GM19023 (cell line): ENCODE results near the gene CRIM1.

Experiments used
- ATAC-seq: cut with Tn5 transposase; IDR thresholded peaks from one replicate; pipeline ENCODE4 v1.9.1; 2021; ENCODE audit warnings: mild to moderate bottlenecking, moderate library complexity; ENCODE audit not compliant: unreplicated experiment

The CRIM1 gene

DNA sequence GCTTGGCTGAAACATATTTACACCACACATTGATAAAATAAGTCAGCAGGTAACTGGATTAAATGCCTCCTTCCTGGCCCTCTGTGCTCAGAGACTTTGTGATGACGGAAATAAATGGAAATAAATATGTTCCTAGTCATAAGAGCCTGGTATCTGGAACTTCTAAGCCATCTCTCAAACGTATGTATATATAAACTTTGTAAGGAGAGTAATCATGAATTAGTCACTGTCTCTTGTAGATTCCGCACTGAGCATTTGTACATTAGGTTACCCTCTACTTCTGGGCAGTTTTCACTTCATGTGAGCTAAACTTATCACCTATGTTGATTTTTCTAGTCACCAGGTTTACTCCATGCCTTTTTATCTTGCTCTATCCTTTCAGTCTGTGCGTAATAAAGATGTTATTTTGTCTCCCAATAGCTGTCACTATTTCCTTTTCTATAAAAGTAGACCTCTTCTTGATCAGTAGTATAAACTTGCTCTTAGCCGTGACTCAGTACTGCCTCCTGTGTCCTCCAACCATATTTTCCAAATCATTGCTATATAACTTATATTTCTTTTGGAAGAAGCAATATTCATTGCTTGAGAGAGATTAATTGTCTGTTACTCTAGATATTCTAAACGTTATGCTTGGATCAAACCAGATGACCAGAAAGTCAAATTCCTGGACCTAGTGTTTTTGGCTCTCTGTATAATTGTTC lies 189.2 kb downstream of the CRIM1 start:
- no peak for ATAC-seq

GRCh38 chr2:36545871-36546416 lies 190.4 kb downstream of the CRIM1 start:
- no peak for ATAC-seq

- ATAC-seq: no peak
Measured at GRCh38 chr2:36547906-36548305, 192.3 kb downstream of the CRIM1 start.

DNA sequence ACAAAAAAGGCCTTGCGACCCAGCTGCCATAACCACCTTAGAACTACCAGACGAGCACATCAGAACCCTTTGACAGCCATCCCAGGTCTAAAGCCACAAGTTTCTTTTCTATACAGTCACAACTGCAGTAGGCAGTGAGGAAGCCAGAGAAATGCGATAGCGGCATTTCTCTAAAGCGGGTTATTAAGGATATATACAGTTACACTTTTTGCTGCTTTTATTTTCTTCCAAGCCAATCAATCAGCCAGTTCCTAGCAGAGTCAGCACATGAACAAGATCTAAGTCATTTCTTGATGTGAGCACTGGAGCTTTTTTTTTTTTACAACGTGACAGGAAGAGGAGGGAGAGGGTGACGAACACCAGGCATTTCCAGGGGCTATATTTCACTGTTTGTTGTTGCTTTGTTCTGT lies 193.6 kb downstream of the CRIM1 start:
- ATAC-seq: no peak

GRCh38 chr2:36550006-36550405 lies 194.4 kb downstream of the CRIM1 start:
- ATAC-seq: no peak

- no peak for ATAC-seq
Measured at GRCh38 chr2:36553683-36554082, 198.1 kb downstream of the CRIM1 start.

DNA sequence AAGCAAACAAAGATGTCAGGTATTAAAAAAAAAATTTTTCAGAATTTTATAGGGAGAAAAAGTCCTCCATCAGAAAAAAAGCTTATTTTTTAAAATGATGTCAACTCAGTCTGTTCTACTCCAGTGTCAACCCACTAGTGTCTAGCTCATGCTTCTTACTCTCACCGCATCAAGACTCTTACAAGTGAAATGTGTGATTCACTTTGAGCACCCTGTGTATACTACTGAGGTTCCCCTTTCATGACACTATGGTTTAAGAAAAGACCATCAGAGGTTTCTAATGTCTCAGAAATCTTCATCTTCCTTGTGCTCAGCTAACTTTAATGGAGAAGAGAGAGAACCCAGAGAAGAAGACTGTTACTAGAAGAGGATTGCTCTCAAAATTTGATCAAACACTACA lies 199.0 kb downstream of the CRIM1 start:
- ATAC-seq: no peak

DNA sequence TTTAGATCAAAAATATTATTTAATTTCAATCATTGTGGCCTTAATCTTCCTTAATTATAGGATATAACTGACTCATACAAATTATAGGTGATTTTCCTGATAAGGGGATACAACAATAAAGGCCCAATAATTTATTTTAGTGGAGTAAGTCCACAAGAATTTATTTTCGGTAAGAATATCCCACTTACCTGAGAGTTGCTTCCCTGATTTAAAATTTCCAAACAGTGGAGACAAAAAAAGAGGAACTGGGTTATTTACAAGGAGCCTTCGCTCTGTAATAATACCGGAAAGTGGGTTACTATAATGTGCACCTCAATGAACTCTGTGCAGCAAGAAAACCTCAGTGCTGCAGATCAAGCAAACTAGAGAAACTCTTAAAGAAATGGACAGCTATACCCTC lies 200.2 kb downstream of the CRIM1 start:
- ATAC-seq: no peak

- ATAC-seq: no peak
Measured at GRCh38 chr2:36556842-36557241, 201.3 kb downstream of the CRIM1 start.

DNA sequence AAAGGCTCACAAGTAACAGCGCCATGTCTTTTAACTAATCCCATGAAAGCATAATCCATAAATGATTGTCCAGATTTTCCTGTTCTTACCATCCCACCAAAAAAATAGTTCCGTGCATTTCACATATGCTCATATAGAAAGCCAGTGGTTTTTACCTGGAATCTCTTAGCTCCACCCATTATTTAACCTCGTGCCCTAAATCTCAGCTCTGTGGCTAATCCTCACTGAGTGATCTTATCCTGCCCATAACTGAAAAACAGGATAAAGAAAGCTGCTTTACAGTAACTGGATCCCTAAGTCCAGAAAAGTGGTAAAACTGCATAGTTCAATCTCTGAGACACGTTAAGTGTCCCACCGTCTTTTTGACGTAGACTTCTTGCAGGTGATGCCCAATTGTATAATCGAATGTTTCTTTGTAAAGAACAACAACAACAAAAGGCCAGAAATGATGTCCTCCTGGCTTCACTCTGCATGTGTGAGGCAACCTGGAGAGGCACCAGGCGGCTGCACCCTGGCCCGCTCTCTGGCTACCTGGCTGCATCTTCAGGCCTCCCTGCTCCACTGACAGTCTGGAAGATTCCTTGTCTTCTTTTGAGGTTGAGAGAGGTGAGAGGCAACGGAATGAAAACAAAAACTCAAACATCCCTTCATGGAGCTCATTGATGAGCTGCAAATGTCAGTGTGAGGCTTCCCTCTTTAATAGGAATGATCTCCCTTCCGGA lies 203.8 kb downstream of the CRIM1 start:
- ATAC-seq: no peak

- ATAC-seq: no peak
Measured at GRCh38 chr2:36560726-36561125, 205.1 kb downstream of the CRIM1 start.

GRCh38 chr2:36561237-36561944 lies 205.8 kb downstream of the CRIM1 start:
- ATAC-seq: no peak

GRCh38 chr2:36562240-36562639 lies 206.7 kb downstream of the CRIM1 start:
- no peak for ATAC-seq

DNA sequence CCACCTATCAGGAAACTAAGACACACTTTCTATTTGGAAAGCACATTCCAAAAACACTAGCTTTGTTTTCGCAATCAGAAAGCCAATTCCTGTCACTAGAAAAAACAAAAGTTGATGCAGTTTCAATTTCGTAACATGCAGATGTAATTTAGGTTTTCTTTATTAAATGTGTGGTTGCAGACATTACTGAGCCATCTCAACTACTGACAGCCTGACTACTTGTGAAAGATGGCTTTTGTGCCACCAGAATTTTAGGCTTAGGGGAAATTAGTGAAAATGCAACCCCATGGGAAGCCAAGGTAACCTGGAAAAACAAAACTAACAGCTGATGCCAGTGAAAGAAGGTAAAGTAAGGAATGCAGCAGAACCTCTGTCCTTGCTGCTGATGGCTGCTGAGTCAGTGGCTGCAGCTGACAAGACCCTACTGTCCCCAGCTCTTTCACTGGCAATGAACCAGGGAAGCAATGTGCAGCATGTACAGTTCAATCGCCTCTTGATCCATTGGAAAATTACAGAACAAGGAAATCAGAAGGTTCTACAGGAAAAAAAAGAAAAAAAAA lies 207.5 kb downstream of the CRIM1 start:
- no peak for ATAC-seq

- ATAC-seq: no peak
Measured at GRCh38 chr2:36564377-36564930, 208.9 kb downstream of the CRIM1 start.

DNA sequence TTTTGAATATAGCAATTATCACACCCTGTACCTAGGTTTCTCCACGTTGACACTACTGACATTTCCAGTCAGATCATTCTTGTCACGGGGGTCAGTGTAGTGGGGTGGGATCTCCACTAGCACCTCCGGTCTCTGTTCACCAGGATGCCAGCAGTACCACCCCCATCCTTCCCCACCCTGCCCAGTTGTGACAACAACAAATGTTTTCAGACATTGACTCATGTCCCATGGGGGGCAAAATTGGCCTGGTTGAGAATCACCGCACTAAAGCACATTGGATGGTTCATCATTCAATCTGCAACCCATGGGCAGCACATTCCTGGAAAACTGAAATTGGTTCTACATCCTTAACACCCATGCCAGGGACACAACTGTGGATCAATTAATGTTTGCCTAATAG lies 210.1 kb downstream of the CRIM1 start:
- ATAC-seq: no peak

GRCh38 chr2:36566887-36567286 lies 211.3 kb downstream of the CRIM1 start:
- no peak for ATAC-seq

GRCh38 chr2:36567711-36568408 lies 212.3 kb downstream of the CRIM1 start:
- no peak for ATAC-seq

- ATAC-seq: no peak
Measured at GRCh38 chr2:36568516-36569246, 213.1 kb downstream of the CRIM1 start.
